Measurements from ENCODE around the gene CCDC6.
"Not testable (repeated sequence)": the region's sequence is repeated elsewhere in the genome, so short reads cannot be mapped to it uniquely, and the experiment has no call there.

The CCDC6 gene

GRCh38 chr10:59805014-59805413 is 101.3 kb downstream of the CCDC6 start:
- DNase-seq: peak; percentile 38

GRCh38 chr10:59804220-59804619 is 102.1 kb downstream of the CCDC6 start:
- no peak for DNase-seq

GRCh38 chr10:59803714-59804113 is 102.6 kb downstream of the CCDC6 start:
- peak; percentile 46 for DNase-seq

GRCh38 chr10:59801171-59801570 is 105.2 kb downstream of the CCDC6 start:
- DNase-seq: no peak

- no peak for DNase-seq
These were observed 106.9 kb downstream of the CCDC6 start for GRCh38 chr10:59799421-59799820.

- no peak for DNase-seq
These were observed 112.4 kb downstream of the CCDC6 start for GRCh38 chr10:59793919-59794318.

GRCh38 chr10:59792812-59793211 is 113.5 kb downstream of the CCDC6 start:
- no peak for DNase-seq

- no peak for DNase-seq
These were observed 114.8 kb downstream of the CCDC6 start for GRCh38 chr10:59791601-59792000.

- DNase-seq: not testable (repeated sequence)
These were observed 116.3 kb downstream of the CCDC6 start for GRCh38 chr10:59790080-59790479.

- not testable (repeated sequence) for DNase-seq
These were observed 117.4 kb downstream of the CCDC6 start for GRCh38 chr10:59788914-59789313.

- DNase-seq: not testable (repeated sequence)
These were observed 119.3 kb downstream of the CCDC6 start for GRCh38 chr10:59787032-59787431.

GRCh38 chr10:59785476-59785875 is 120.9 kb downstream of the CCDC6 start:
- DNase-seq: not testable (repeated sequence)

- DNase-seq: no peak
These were observed 124.8 kb downstream of the CCDC6 start for GRCh38 chr10:59781511-59781910.

GRCh38 chr10:59779756-59780533 is 126.4 kb downstream of the CCDC6 start:
- DNase-seq: no peak

- no peak for DNase-seq
These were observed 131.9 kb downstream of the CCDC6 start for GRCh38 chr10:59774451-59774850.

- no peak for DNase-seq
These were observed 133.3 kb downstream of the CCDC6 start for GRCh38 chr10:59773088-59773487.

GRCh38 chr10:59771162-59771807 is 135.1 kb downstream of the CCDC6 start:
- no peak for DNase-seq

GRCh38 chr10:59770689-59771088 is 135.7 kb downstream of the CCDC6 start:
- DNase-seq: no peak

GRCh38 chr10:59762505-59762904 is 143.9 kb downstream of the CCDC6 start:
- DNase-seq: no peak

- no peak for DNase-seq
These were observed 148.4 kb downstream of the CCDC6 start for GRCh38 chr10:59757966-59758365.

- no peak for DNase-seq
These were observed 151.4 kb downstream of the CCDC6 start for GRCh38 chr10:59754951-59755350.

- no peak for DNase-seq
These were observed 153.1 kb downstream of the CCDC6 start, which contains the start of gene MRLN for GRCh38 chr10:59753267-59753666. TSS of gene MRLN (minus strand) at chr10:59753455.

GRCh38 chr10:59752278-59752940 is 153.9 kb downstream of the CCDC6 start:
- DNase-seq: no peak

Data from GDM1 (cell line).